ENCODE data around the gene FCN3. TPM values are rescaled to one million over a fixed set of nuclear protein-coding genes. Genes with fewer than 3 reads are reported as not detected.

Gene FCN3
- total and polyA plus RNA-seq, 9 of the 15 experiments (the other 6 are each of a cell fraction or from before 2014, with no cell fraction given), result 0.49 TPM; not detected in 8

- TF ChIP-seq ZNF280A (IDR thresholded peaks at IDR 0.05; ENCODE audit: low read depth, partially characterized antibody) (no peak), TRIM24 (IDR thresholded peaks at IDR 0.05) (peak in 1 of 2 experiments; percentile 99; a peak in 2 of 4 replicates), ZNF507 (tag; conservative IDR thresholded peaks at IDR 0.05) (no peak), ZNF280B (CRISPR knock-in tag; IDR thresholded peaks at IDR 0.05) (no peak), SETDB1 (IDR thresholded peaks at IDR 0.05; ENCODE audit: low read length) (no peak), ILF3 (IDR thresholded peaks at IDR 0.05; ENCODE audit: borderline replicate concordance) (no peak), KDM1A (IDR thresholded peaks at IDR 0.05) (no peak), KLF1 (tag; IDR thresholded peaks at IDR 0.05) (peak; percentile 96), ZFP30 (CRISPR knock-in tag; IDR thresholded peaks at IDR 0.05; ENCODE audit: borderline replicate concordance) (no peak), ZNF830 (CRISPR knock-in tag; IDR thresholded peaks at IDR 0.05) (0 out of 2 replicates have a peak, but pooled peaks have one; percentile 24), MAX (CRISPR knock-in tag; IDR thresholded peaks at IDR 0.05) (peak; percentile 100), ZNF174 (CRISPR knock-in tag; IDR thresholded peaks at IDR 0.05) (no peak), DLX4 (CRISPR knock-in tag; IDR thresholded peaks at IDR 0.05) (no peak), ZBTB1 (CRISPR knock-in tag; IDR thresholded peaks at IDR 0.05; ENCODE audit: borderline replicate concordance, low read depth) (peak; percentile 86; the same call in 1 of the 2 replicates), HNRNPK (IDR thresholded peaks at IDR 0.05; ENCODE audit: low read depth, low read length, poor library complexity, severe bottlenecking) (no peak), DEAF1 (CRISPR knock-in tag; IDR thresholded peaks at IDR 0.05) (no peak), BRF2 (IDR thresholded peaks at IDR 0.05; ENCODE audit: borderline replicate concordance, insufficient read depth, insufficient read length) (no peak), ZNF584 (CRISPR knock-in tag; IDR thresholded peaks at IDR 0.05; ENCODE audit: low read depth) (no peak), GTF2E2 (tag; IDR thresholded peaks at IDR 0.05) (peak; percentile 95)
Measured at GRCh38 chr1:27321813-27322568, 52.6 kb downstream of the FCN3 start, which contains the start of gene TMEM222 (continued).
